ENCODE results near the gene EIF2AK3. TPM values are rescaled to one million over a fixed set of nuclear protein-coding genes. Genes with fewer than 3 reads are reported as not detected.
"Not testable (repeated sequence)": the region's sequence is repeated elsewhere in the genome, so short reads cannot be mapped to it uniquely, and the experiment has no call there.

EIF2AK3 gene
- 31.4 TPM for total RNA-seq

DNA sequence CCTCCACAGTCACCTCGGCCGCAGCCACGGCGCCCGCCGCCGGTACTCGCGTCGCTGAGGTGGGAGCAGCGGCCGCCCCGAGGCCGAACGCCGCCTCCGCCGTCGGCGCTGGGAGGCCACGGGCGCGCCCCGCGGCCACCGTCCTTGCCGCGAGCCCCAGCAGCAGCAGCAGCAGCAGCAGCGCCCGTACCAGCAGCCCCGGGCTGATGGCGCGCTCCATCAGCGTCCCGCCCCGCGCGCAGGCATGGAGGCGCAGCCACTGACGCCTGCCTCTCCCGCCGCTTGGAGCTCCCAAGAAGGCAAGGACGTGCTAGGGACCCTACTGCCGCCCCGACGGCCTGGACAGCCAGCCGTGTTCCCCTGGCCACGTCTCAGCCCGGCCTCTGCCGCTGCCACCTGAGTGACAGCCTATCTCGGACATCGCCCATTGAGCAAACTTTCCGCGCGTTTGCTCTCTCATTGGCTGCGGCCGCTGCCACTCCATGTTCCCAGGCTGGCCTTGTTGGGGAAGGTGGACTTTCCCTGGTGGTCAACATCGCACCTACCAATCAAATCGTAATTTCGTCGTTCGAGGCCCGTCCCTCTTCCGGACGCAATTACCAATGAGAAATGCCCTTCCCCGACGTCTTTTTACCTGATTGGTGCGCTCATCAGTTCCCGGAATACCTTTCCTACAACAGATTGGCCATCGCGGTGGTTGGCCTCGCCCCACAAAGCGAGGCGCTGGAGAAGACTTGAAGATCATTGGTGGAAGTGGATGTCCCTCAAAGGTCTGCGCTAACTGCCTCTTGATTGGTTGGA lies at the start of gene EIF2AK3:
Gene EIF2AK3 (minus strand): TSS at position 410 of the 801 bp plus-strand sequence. CDS start 190 bp downstream, at position 220.
- intact Hi-C loops (cut with DNase I): no loop called here
- ATAC-seq: peak; percentile 98
- peak; percentile 98 for DNase-seq (ENCODE audit: low spot score)

DNA sequence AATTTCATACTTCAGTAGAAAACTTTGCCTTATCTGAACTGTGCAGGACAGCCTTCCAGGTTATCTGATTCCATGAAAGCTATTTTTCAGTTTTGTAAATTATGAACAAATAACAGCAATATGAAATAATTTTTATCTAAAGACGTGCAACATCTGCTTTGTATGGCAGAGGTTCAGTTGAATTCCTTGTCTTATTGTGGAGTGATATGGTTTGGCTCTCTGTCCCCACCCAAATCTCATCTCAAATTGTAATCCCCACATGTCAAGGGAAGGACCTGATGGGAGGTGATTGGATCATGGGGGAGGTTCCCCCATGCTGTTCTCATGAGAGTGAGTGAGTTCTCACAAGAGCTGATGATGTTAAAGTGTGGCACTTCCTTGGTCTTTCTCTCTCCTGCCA lies 46.1 kb upstream of the EIF2AK3 start:
- intact Hi-C loops (cut with DNase I): loop anchor here (2.0 kb wide), 1 partner anchor 83 kb away; no protein-coding TSS in a partner anchor
- ATAC-seq (no peak), DNase-seq (ENCODE audit: low spot score) (no peak)

DNA sequence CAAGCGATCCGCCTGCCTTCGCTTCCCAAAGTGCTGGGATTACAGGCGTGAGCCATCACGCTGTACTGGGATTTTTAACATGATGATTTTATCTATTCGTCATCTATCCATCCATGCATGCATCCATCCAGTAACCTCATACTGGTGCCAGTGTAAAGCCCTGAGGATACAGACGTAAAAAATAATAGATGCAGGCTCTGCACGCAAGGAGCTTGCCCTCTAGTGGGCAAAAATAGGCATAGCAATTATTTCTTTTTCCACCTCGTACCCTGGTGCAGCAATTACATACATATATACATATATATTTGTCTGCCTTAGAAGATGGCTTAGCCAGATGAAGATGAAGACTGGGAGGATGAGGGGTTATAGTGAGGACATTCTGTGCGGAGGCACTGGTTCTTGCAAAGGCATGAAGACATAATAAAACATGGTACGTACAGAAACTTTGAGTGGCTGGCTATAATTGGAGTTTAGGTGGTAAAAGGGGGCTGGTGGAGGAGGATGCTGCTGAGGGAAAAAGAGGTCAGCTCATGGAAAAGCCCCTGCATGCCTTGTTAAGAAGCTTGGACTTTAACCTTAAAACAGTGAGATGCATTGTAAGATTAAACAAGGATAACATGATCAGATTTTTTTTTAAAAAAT lies 44.6 kb upstream of the EIF2AK3 start:
- no peak for DNase-seq (ENCODE audit: low spot score)
- peak; percentile 67 for ATAC-seq
- intact Hi-C loops (cut with DNase I): loop anchor here (2.0 kb wide), 1 partner anchor 81 kb away; no protein-coding TSS in a partner anchor

DNA sequence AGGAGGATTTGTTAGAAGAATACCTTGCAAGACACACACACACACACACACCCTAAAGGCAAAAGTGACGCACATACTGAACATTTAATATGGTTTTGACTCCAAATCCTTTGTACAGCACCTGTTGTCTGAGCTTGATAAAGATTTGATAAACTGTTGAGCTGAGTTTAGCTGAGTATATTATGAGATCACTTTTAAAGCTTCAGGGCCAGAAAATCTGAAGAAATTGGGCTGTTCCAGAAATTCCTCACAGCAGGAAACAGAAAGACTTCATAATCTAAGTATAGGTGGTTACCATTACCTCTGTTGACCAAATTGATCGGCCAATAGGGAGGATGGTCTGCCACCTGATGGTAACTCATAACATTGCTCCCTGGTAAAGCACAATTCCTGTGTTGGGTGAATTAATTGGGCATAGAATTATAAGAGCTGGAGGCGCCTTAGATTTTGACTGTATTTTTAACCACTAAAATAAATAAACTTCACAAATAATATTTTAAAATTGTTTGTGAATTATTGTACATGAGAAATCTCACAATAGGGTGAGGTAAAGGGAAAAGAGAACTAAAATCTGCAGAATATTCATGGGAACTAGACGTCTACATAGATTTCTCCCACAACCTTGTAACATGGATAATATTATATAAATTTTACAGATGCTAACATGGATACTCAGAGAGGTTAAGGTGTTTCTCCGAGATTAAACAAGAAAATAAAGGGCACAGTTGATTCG lies 42.4 kb upstream of the EIF2AK3 start:
- intact Hi-C loops (cut with DNase I): no loop called here
- no peak for ATAC-seq
- DNase-seq (ENCODE audit: low spot score): no peak

DNA sequence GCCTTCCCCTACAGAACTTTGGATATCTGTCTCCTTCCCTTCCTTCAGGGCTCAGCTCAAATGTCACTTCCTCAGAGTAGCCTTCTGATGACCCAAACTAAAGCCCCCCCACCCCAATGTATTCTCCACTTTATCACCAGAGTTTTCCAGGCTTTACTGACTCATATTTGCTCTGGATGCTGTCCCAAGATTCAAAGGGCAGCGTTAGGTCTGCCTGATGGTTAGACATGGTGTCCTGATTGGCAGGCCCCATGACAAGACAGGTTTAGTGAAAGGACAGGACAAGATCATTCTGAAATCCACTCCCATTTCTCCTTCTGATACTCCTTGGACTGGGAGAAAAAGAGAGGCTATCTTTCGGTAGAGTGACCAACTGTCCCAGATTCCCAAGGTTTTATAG lies 41.6 kb upstream of the EIF2AK3 start:
- DNase-seq (ENCODE audit: low spot score) (no peak), ATAC-seq (no peak)
- intact Hi-C loops (cut with DNase I): no loop called here

DNA sequence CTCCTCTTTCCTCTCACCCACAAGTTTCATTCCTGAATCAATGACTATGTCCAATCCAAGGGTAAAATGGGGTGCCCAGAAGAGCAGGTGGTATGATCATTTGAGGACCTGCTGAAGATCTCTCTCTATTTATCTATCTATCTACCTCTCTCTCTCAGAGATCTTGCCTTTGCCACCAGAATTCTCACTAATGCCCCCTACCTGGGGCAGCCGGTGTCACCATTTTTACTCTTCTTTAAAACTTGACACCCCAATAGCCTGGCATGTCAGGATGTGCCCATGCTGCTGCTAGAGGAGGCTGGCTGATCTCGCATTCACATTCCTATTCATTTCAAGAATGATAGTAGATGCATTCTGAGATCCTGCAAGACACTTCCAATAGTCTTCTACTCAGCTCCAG lies 40.0 kb upstream of the EIF2AK3 start:
- no peak for ATAC-seq

DNA sequence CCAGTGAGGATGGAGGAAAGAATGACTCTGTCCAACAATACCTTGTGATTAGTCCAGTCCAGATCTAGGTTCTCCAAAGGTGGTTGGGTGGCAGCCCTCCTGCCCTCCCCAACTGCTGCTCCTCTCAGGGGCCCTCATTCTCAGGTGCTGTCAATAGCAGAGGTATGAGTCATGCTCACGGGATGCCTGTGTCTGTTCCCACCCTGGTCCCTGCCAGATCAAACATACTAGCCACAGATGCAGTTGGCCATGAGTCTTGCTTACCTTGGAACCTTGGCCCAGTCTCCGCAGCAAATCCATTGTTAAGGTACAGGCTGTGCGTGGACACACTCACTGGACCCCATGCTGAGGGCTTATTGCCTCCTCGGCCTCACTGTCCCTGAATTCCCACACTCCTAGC lies 39.3 kb upstream of the EIF2AK3 start:
- ATAC-seq (no peak), DNase-seq (ENCODE audit: low spot score) (no peak)
- intact Hi-C loops (cut with DNase I): no loop called here

More for the DNA sequence above, 40.0 kb upstream of the EIF2AK3 start:
- intact Hi-C loops (cut with DNase I): no loop called here
- DNase-seq (ENCODE audit: low spot score): no peak

DNA sequence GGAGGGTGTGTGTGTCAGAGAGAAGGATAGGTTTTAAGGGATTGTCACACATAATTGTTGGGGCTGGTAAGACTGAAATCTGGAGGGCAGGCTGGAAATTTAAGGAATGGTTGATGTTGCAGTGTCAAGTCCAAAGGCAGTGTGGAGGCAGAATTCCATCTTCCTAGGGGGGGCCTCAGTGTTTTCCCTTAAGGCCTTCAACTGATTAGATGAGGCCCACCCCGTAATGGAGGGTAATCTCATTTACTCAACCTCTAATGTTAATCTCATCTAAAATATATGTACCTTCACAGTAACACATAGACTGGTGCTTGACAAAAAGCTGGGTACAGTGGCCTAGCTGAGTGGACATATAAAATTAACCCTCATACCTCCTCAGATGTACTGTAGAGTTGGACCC lies 33.4 kb upstream of the EIF2AK3 start:
- ATAC-seq: no peak
- no peak for DNase-seq (ENCODE audit: low spot score)
- intact Hi-C loops (cut with DNase I): no loop called here

DNA sequence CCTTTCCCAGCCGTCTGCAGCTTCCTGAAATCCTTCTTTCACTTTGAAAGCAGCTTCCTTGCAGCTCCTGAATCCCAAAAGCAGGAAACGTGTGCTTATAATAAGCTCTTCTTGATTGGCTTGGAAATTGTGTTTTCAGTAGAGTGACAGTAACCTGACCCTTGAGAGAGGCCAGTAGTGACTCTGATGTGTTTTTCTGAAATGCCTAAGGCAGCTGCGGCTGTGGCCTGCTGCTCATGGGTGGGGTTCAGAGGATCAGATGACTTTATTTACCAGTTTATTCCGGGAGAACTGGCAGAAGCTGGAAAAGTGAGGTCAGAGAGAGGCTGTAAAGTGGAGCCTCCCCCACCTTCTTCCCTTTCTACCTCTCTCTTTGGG lies 32.3 kb upstream of the EIF2AK3 start:
- peak; percentile 82 for ATAC-seq
- no peak for DNase-seq (ENCODE audit: low spot score)
- intact Hi-C loops (cut with DNase I): no loop called here

DNA sequence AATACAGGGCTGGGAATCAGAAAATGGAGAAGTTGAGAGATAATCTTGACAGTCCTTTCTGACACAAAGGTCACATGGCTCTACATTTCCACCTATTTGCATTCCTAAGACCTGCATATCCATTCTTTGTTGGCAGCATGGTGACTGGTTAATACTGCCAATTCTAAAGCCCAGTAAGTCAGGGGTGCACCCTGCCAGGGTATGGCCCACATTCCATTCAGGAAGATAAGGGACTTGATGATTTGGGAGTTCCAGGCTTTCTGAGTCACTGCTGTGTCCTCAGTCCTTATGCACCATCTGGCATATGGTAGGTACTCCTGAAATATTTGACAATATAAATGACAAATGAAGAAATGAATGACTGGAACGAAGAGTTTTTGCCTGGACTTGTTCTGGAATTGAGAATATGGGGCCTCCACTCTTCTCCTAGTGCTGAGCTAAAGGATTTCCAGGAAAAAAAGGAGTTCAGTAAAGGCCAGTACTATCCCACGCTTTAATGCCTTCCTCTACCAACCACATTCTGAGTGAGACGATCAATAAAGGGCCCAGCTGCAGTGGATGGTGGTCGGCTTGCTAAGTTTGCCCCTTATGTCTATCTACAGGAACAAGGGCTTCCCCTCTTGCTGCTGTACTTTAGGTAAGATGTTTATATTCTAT lies 31.7 kb upstream of the EIF2AK3 start:
- intact Hi-C loops (cut with DNase I): no loop called here
- ATAC-seq (peak; percentile 14), DNase-seq (ENCODE audit: low spot score) (no peak)

DNA sequence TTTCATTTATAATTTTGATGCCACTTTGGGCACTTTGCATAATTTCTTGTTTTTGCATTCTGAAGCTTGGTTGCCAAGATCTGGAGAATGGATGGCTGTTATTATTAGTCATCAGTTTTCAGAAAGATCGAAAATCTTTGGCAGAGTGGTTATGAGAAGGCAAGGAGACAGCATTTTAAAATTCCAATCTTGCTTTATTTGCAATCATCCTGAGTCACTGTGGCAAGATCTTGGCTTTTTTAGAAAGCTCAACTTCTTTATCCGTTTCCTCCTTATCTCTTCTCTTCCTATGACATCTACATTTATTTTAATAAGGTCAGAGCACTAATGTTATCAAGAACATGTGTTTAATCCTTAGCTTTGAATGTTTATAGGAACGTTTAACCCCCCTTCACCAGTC lies 31.1 kb upstream of the EIF2AK3 start:
- intact Hi-C loops (cut with DNase I): no loop called here
- DNase-seq (ENCODE audit: low spot score) (no peak), ATAC-seq (no peak)

DNA sequence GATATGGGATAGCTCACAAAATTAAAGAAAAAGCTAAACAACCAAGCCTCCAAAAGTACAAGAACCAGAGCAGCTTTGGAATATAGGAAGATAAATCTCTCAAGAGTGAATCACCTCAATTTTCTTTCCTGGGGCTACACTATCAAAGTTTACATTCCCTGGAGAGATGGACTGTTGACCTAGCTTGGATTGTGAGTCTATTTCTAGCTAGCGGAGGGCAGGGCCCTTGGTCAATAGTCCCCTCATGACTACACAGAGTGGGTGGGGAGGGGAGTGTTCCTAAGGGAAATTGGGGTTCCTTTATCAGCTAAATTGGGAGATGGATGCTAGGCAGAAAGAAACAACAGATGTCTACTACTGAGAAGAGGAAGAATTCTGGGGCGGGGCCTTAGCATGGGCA lies 29.9 kb upstream of the EIF2AK3 start:
- intact Hi-C loops (cut with DNase I): no loop called here

DNA sequence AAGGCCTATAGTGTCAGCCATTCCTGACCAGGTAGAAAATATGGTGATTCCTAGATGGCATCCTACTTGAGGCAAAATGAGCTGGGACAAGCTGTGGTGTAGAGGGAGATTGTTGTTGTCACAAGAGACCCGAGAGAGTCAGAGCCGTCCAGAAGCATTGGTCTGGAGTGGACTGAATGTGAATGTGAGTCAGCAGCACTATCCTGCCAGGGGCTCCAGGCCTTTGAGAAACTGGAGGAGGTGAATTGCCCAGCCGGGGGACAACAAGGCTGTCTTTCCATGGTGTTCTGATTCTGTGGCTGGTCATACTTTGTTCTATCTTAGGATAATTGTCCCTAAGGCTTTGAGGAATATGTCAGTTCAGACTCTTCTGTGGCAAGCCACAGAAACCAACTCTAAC lies 29.4 kb upstream of the EIF2AK3 start:
- DNase-seq (ENCODE audit: low spot score) (no peak), ATAC-seq (no peak)
- intact Hi-C loops (cut with DNase I): no loop called here

More for the DNA sequence above, 29.9 kb upstream of the EIF2AK3 start:
- ATAC-seq: no peak
- no peak for DNase-seq (ENCODE audit: low spot score)

DNA sequence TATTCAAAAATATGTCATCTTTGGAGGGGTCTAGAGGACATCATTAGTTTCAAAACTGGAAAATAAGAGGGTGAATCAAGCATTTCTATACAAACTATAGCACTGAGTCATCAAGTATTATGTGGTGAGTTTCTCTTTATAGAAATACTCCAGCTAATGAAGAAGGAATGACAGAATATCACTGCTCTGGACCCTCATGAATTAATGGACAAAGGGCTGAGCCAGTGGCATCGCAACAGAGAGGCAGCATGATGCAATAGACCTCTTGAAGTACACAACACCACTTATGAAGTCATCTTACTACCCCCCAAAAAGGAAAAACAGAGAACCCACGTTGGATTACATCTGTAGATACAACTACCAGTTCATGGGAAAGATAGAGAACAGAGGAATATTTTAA lies 27.4 kb upstream of the EIF2AK3 start:
- ATAC-seq: no peak
- DNase-seq (ENCODE audit: low spot score): no peak
- intact Hi-C loops (cut with DNase I): no loop called here

DNA sequence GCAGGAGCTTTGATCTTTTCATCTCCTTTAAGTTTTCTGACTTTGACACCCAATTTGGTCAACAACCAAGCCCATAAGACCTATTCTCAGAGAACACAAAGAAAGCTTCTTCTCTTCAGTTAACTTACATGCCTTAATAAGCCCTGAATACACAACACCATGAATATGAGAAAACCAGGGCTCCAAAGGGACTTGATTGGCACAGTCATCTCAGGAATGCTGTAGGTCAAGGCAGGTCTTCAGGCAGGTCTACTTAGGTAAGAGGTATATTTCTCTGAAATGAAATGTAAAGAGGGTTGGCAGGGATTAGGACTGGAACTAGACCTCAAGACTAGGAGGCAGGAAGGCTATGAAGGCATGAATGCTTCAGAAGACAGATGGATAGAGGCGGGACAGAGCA lies 24.4 kb upstream of the EIF2AK3 start:
- intact Hi-C loops (cut with DNase I): no loop called here
- ATAC-seq (no peak), DNase-seq (ENCODE audit: low spot score) (no peak)

DNA sequence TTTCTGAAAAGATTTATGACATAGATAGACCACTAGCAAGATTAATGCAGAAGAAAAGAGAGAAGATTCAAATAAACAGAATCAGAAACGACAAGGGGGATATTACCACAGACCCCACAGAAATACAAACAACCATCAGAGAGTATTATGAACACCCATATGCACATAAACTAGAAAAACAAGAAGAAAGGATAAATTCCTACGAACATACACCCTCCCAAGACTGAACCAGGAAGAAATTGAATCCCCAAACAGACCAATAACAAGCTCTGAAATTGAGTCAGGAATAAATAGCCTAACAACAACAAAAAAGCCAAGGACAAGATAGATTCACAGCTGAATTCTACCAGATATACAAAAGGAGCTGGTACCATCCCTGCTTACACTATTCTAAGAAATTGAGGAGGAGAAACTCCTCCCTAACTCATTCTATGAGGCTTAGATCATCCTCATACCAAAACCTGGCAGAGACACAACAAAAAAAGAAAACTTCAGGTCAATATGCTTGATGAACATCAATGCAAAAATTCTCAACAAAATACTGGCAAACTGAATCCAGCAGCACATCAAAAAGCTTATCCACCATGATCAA lies 18.1 kb upstream of the EIF2AK3 start:
- DNase-seq (ENCODE audit: low spot score); intact Hi-C loops (cut with DNase I); ATAC-seq: not testable (repeated sequence)

DNA sequence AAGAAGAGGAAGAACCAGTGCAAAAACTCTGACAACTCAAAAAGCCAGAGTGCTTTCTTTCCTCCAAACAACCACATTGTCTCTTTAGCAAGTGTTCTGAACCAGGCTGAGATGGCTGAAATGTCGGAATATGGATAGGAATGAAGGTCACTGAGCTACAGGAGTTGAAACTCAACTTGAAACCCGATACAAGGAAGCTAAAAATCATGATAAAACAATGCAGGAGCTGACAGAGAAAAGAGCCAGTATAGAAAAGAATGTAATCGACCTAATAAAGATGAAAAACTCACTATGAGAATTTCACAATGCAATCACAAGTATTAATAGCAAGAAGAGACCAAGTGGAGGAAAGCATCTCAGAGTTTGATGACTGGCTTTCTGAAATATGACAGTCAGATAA lies 15.0 kb upstream of the EIF2AK3 start:
- DNase-seq (ENCODE audit: low spot score) (no peak), ATAC-seq (no peak)

DNA sequence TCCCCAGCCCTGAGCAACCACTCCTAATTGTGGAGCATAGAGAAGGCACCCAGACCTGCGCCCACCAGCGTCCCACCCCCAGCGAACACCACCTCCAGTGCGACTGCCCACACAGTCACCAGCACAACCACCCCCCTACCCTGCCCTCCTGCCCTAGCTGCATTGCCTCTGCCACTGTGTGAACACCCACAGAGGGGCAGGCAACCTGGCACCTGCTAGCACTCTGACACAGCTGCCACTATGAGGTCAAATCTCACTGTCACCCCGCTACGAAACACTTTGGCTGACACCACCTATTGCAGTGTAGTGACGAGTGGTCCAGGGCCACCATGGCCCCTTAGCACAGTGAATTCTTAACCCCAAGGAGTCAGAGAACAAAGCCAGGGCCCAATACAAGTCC lies 14.1 kb upstream of the EIF2AK3 start:
- no peak for ATAC-seq
- intact Hi-C loops (cut with DNase I): no loop called here
- DNase-seq (ENCODE audit: low spot score): no peak

More for the DNA sequence above, 15.0 kb upstream of the EIF2AK3 start:
- intact Hi-C loops (cut with DNase I): no loop called here

DNA sequence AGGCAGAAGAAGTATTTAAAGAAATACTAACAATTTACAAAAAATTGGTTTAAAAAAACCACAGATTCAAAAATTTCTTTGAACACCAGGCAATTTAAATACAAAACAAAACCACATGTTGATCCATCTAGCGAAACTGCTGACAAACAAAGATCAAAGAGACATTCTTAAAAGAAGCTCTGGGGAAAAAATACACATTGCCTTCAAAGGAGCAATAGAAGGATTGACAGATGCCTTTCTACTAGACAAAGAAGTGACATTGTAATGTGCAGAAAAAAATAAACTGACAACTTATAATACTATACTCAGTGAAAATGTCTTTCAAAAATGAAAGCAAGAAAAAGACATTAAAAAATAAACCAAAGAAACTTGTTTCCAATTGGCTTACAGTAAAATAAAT lies 12.6 kb upstream of the EIF2AK3 start:
- intact Hi-C loops (cut with DNase I): no loop called here
- ATAC-seq (no peak), DNase-seq (ENCODE audit: low spot score) (no peak)

All from sciatic nerve (tissue), 2 donors.